HepG2 (cell line): Measurements from ENCODE around the gene SLC16A3. TPM values are rescaled to one million over a fixed set of nuclear protein-coding genes. Genes with fewer than 3 reads are reported as not detected.

Source experiments
- E2F2 ChIP-seq: sonication (generic); formaldehyde crosslinking; IDR thresholded peaks from 2 replicates; pipeline ENCODE4 v1.4.0; 2020; ENCODE audit warnings: missing genetic modification reagents, borderline replicate concordance
- ETV5 ChIP-seq: IDR thresholded peaks from 2 replicates; pipeline ENCODE4 v1.6.1; 2018; ENCODE audit warnings: missing biosample characterization, missing genetic modification reagents, inconsistent platforms, borderline replicate concordance
- FOSL2 ChIP-seq: sonication (generic); formaldehyde crosslinking; IDR thresholded peaks from 2 replicates; pipeline ENCODE4 v1.4.0; 2020; ENCODE audit warnings: missing genetic modification reagents
- JUN ChIP-seq: sonication (generic); formaldehyde crosslinking; IDR thresholded peaks from 2 replicates; pipeline ENCODE4 v1.4.0; 2020; ENCODE audit warnings: mild to moderate bottlenecking, missing genetic modification reagents
- MEIS1 ChIP-seq: sonication (generic); formaldehyde crosslinking; IDR thresholded peaks from 2 replicates; pipeline ENCODE4 v1.9.0; 2021; ENCODE audit warnings: mild to moderate bottlenecking, missing genetic modification reagents, moderate library complexity, borderline replicate concordance
- NAIF1 ChIP-seq: sonication (generic); formaldehyde crosslinking; IDR thresholded peaks from 2 replicates; pipeline ENCODE4 v1.5.0; 2020; ENCODE audit warnings: mild to moderate bottlenecking, missing genetic modification reagents, borderline replicate concordance
- NFATC3 ChIP-seq: sonication (generic); formaldehyde crosslinking; IDR thresholded peaks from 2 replicates; pipeline ENCODE4 v1.5.1; 2020; ENCODE audit warnings: mild to moderate bottlenecking, missing genetic modification reagents
- NR3C1 ChIP-seq: sonication (generic); formaldehyde crosslinking; IDR thresholded peaks from 2 replicates; pipeline ENCODE4 v1.4.0; 2020; ENCODE audit warnings: missing genetic modification reagents
- RARA ChIP-seq: IDR thresholded peaks from 2 replicates; pipeline ENCODE4 v1.6.1; 2016; ENCODE audit warnings: missing genetic modification reagents, missing compliant biosample characterization
- RERE ChIP-seq: IDR thresholded peaks from 2 replicates; pipeline ENCODE4 v1.6.1; 2016; ENCODE audit warnings: low read depth, missing genetic modification reagents, missing compliant biosample characterization
- SMYD3 ChIP-seq: sonication (generic); formaldehyde crosslinking; IDR thresholded peaks from 2 replicates; pipeline ENCODE4 v1.8.1; 2023; ENCODE audit warnings: mild to moderate bottlenecking, missing genetic modification reagents
- SP4 ChIP-seq: sonication (generic); formaldehyde crosslinking; IDR thresholded peaks from 2 replicates; pipeline ENCODE4 v1.8.1; 2023; ENCODE audit warnings: mild to moderate bottlenecking, missing genetic modification reagents
- USF2 ChIP-seq, 2 experiments: sonication (generic) in 1 of 2; formaldehyde crosslinking in 1 of 2; IDR thresholded peaks; 2 replicates each; pipeline versions ENCODE4 v1.5.1 to v1.6.1; 2011 to 2020; ENCODE audit warnings: borderline replicate concordance in 1 of 2, low read depth in 1 of 2, low read length in 1 of 2, mild to moderate bottlenecking in 1 of 2, missing genetic modification reagents in 1 of 2, moderate library complexity in 1 of 2
- ZBTB7A ChIP-seq: sonication (generic); formaldehyde crosslinking; IDR thresholded peaks from 2 replicates; pipeline ENCODE4 v1.8.0; 2022; ENCODE audit warnings: mild to moderate bottlenecking, missing genetic modification reagents
- ZNF136 ChIP-seq: sonication (generic); formaldehyde crosslinking; IDR thresholded peaks from 2 replicates; pipeline ENCODE4 v1.8.1; 2022; ENCODE audit warnings: low read depth, mild to moderate bottlenecking, moderate library complexity, missing genetic modification reagents
- ZNF354B ChIP-seq: sonication (generic); formaldehyde crosslinking; IDR thresholded peaks from 2 replicates; pipeline ENCODE4 v1.8.0; 2022; ENCODE audit warnings: mild to moderate bottlenecking, missing genetic modification reagents
- ZNF451 ChIP-seq: sonication (generic); formaldehyde crosslinking; IDR thresholded peaks from 2 replicates; pipeline ENCODE4 v1.5.0; 2020; ENCODE audit warnings: mild to moderate bottlenecking, missing genetic modification reagents
- ZNF460 ChIP-seq: sonication (generic); formaldehyde crosslinking; IDR thresholded peaks from 2 replicates; pipeline ENCODE4 v1.5.1; 2020; ENCODE audit warnings: missing genetic modification reagents, mild to moderate bottlenecking, borderline replicate concordance
- ZNF737 ChIP-seq: sonication (generic); formaldehyde crosslinking; IDR thresholded peaks from 2 replicates; pipeline ENCODE4 v1.5.0; 2020; ENCODE audit warnings: missing genetic modification reagents, mild to moderate bottlenecking, borderline replicate concordance
- ZNF776 ChIP-seq: sonication (generic); formaldehyde crosslinking; IDR thresholded peaks from 2 replicates; pipeline ENCODE4 v1.4.0; 2020; ENCODE audit warnings: mild to moderate bottlenecking, missing genetic modification reagents
- ZSCAN21 ChIP-seq: sonication (generic); formaldehyde crosslinking; IDR thresholded peaks from 2 replicates; pipeline ENCODE4 v1.8.0; 2022; ENCODE audit warnings: mild to moderate bottlenecking, missing genetic modification reagents, moderate library complexity, borderline replicate concordance
- polyA plus RNA-seq, 8 experiments: library from polyadenylated mRNA; depleted of rRNA in 3 of 8; stranded (reverse) in 7 of 8; unstranded in 1 of 8; fragments of >200 nt; fragmentation: Illumina TruSeq in 4 of 8; extraction: Trizol in 4 of 8; gene quantifications; 2 replicates each; pipeline versions ENCODE4 v1.2.1 to v1.2.3, GENCODE V29; 2011 to 2016; ENCODE audit warnings: low read depth in 4 of 8, missing spikeins in 1 of 8, mixed read lengths in 1 of 8; ENCODE audit not compliant: insufficient read depth in 1 of 8
- total RNA-seq, 5 experiments: library from RNA; depleted of rRNA; stranded (reverse); fragments of >200 nt; fragmentation: Illumina TruSeq; extraction: Trizol; gene quantifications; 2 replicates each; pipeline ENCODE4 v1.2.3, GENCODE V29; 2016; ENCODE audit warnings: low read depth in 1 of 5

Gene SLC16A3
- total and polyA plus RNA-seq, 2 of the 13 experiments (the other 11 are each of a cell fraction or from before 2014, with no cell fraction given), result 242 to 349 TPM

GRCh38 chr17:82243648-82244412 lies 15.0 kb downstream of the SLC16A3 start (continued):
- no peak for TF ChIP-seq FOSL2 (CRISPR knock-in tag)
- no peak for TF ChIP-seq ZNF460 (CRISPR knock-in tag)
- TF ChIP-seq E2F2, result no peak
- TF ChIP-seq SP4 (CRISPR knock-in tag), result no peak
- TF ChIP-seq ZNF136 (CRISPR knock-in tag), result no peak
- TF ChIP-seq ZSCAN21, result no peak; the same call in 1 of the 2 replicates
- TF ChIP-seq RERE (CRISPR knock-in tag), result no peak
- no peak for TF ChIP-seq NAIF1 (CRISPR knock-in tag)
- no peak for TF ChIP-seq ZNF737
- no peak for TF ChIP-seq SMYD3 (CRISPR knock-in tag)
- TF ChIP-seq ZNF776 (CRISPR knock-in tag), result no peak
- no peak for TF ChIP-seq NFATC3
- no peak for TF ChIP-seq USF2 (IDR thresholded peaks at IDR 0.05; ENCODE audit: low read depth, low read length)
- TF ChIP-seq USF2 (CRISPR knock-in tag; IDR thresholded peaks at IDR 0.05; ENCODE audit: borderline replicate concordance), result no peak
- no peak for TF ChIP-seq JUN (CRISPR knock-in tag)
- TF ChIP-seq ETV5 (CRISPR knock-in tag), result 0 out of 2 replicates have a peak, but pooled peaks have one; percentile 5
- TF ChIP-seq ZNF354B, result no peak
- TF ChIP-seq ZNF451 (CRISPR knock-in tag), result no peak
- no peak for TF ChIP-seq MEIS1 (CRISPR knock-in tag)
- no peak for TF ChIP-seq ZBTB7A (CRISPR knock-in tag)
- TF ChIP-seq RARA (CRISPR knock-in tag), result 0 out of 2 replicates have a peak, but pooled peaks have one; percentile 3
- no peak for TF ChIP-seq NR3C1 (CRISPR knock-in tag)
